PC-3 (cell line): ENCODE results near the gene ZNF771. TPM values are rescaled to one million over a fixed set of nuclear protein-coding genes. Genes with fewer than 3 reads are reported as not detected.

Source experiments
- ATAC-seq: fragments of 200-7000 bp; cut with Tn5 transposase; 2 replicates; pipeline ENCODE4 v1.9.1; 2020; ENCODE audit warnings: mild to moderate bottlenecking, moderate library complexity
- BruUV-seq: library from RNA; stranded (reverse); fragments of 400-500 nt; replicated peaks from 2 replicates; lab custom pipeline; 2021; lab: Mats Ljungman, UMichigan
- CTCF ChIA-PET: fragments of 300-600 bp; sonication (Branson Sonifier 250); formaldehyde crosslinking; loops from one replicate; lab custom pipeline; 2022; ENCODE audit warnings: antibody characterized with exemption; lab: Charles Lee
- POLR2A ChIA-PET: fragments of 300-600 bp; sonication (Branson Sonifier 250); formaldehyde crosslinking; loops from one replicate; lab custom pipeline; 2022; ENCODE audit warnings: antibody characterized with exemption; ENCODE audit not compliant: unreplicated experiment; lab: Charles Lee
- DNase-seq: peaks from one replicate; pipeline ENCODE4 v3.0.0-alpha.2; 2015
- H2AFZ ChIP-seq: fragments of 300-600 bp; sonication (generic); 2 replicates; pipeline ENCODE4 v1.6.0; 2016; ENCODE audit warnings: antibody characterized with exemption, low read length
- H3F3A ChIP-seq: fragments of 300-600 bp; sonication (generic); one replicate; pipeline ENCODE4 v1.6.0; 2017; ENCODE audit warnings: antibody characterized with exemption, low read length, control low read depth, mild to moderate bottlenecking; ENCODE audit not compliant: unreplicated experiment
- H3K27ac ChIP-seq: fragments of 300-600 bp; sonication (generic); 2 replicates; pipeline ENCODE4 v1.5.1; 2016; ENCODE audit warnings: mild to moderate bottlenecking, low read length
- H3K27me3 ChIP-seq: fragments of 300-600 bp; sonication (generic); 2 replicates; pipeline ENCODE4 v1.6.1; 2016; ENCODE audit warnings: low read length, mixed read lengths
- H3K36me3 ChIP-seq: fragments of 300-600 bp; sonication (generic); 2 replicates; pipeline ENCODE4 v1.6.1; 2016; ENCODE audit warnings: low read depth, mixed run types, low read length, mixed read lengths
- H3K4me1 ChIP-seq: fragments of 300-600 bp; sonication (generic); 2 replicates; pipeline ENCODE4 v1.5.1; 2016; ENCODE audit warnings: low read length; ENCODE audit not compliant: insufficient read depth
- H3K4me2 ChIP-seq: fragments of 300-600 bp; sonication (generic); 2 replicates; pipeline ENCODE4 v1.6.0; 2016; ENCODE audit warnings: low read length
- H3K4me3 ChIP-seq: fragments of 300-600 bp; sonication (generic); 2 replicates; pipeline ENCODE4 v1.5.1; 2016; ENCODE audit warnings: mild to moderate bottlenecking, low read length, mixed read lengths
- H3K79me2 ChIP-seq: fragments of 300-600 bp; sonication (generic); 2 replicates; pipeline ENCODE4 v1.6.1; 2017; ENCODE audit warnings: low read length, mixed read lengths
- H3K9ac ChIP-seq: fragments of 300-600 bp; sonication (generic); 2 replicates; pipeline ENCODE4 v1.6.0; 2016; ENCODE audit warnings: mild to moderate bottlenecking, low read length
- H3K9me2 ChIP-seq: fragments of 300-600 bp; sonication (generic); replicated peaks from 2 replicates; pipeline ENCODE4 v1.6.1; 2016; ENCODE audit warnings: mixed run types, low read length, mixed read lengths
- H3K9me3 ChIP-seq: fragments of 300-600 bp; sonication (generic); 2 replicates; pipeline ENCODE4 v1.6.1; 2016; ENCODE audit warnings: low read length, mixed read lengths
- H4K20me1 ChIP-seq: fragments of 300-600 bp; sonication (generic); 2 replicates; pipeline ENCODE4 v1.6.1; 2016; ENCODE audit warnings: low read length, mixed read lengths
- CTCF ChIP-seq: fragments of 300-600 bp; sonication (generic); conservative IDR thresholded peaks from 2 replicates; pipeline ENCODE4 v1.5.1; 2017; ENCODE audit warnings: antibody characterized with exemption, low read depth, mild to moderate bottlenecking, low read length
- EZH2 ChIP-seq: fragments of 300-600 bp; sonication (generic); IDR thresholded peaks from one replicate; pipeline ENCODE4 v1.6.1; 2017; ENCODE audit warnings: antibody characterized with exemption, mild to moderate bottlenecking, low read length; ENCODE audit not compliant: unreplicated experiment
- EZH2phosphoT487 ChIP-seq: fragments of 300-600 bp; sonication (generic); IDR thresholded peaks from 2 replicates; pipeline ENCODE4 v1.6.1; 2018; ENCODE audit warnings: mild to moderate bottlenecking, antibody characterized with exemption, low read length, borderline replicate concordance
- intact Hi-C: fragments of 100-400 bp; cut with micrococcal nuclease; formaldehyde crosslinking; loops from 2 replicates; pipeline ENCODE4 v1.9.0; 2023
- total RNA-seq: library from RNA; depleted of rRNA; stranded (reverse); fragments of >200 nt; gene quantifications from 2 replicates; pipeline ENCODE4 v1.2.3, GENCODE V29; 2014

ZNF771 gene
- total RNA-seq, 1 experiment from 2014 or later, result 3.6 TPM

- Histone ChIP-seq H4K20me1 (no peaks in the 10 kb centered on the region), H3K79me2 (peaks cover 20% of the 10 kb centered on the region), H2AFZ (no peak overlapping the region), H3F3A (no peaks in the 10 kb centered on the region), H3K4me3 (no peak overlapping the region), H3K9me3 (no peaks in the 10 kb centered on the region), H3K36me3 (no peaks in the 10 kb centered on the region), H3K4me2 (no peak overlapping the region), H3K27ac (no peak overlapping the region), H3K27me3 (no peaks in the 10 kb centered on the region), H3K9me2 (no peaks in the 10 kb centered on the region), H3K4me1 (0 out of 2 replicates have a peak, but pooled peaks cover 4% of the 10 kb centered on the region), H3K9ac (no peak overlapping the region)
- intact Hi-C loops, result no loop called here
- TF ChIP-seq EZH2phosphoT487 (no peak), EZH2 (no peak), CTCF (no peak)
- DNase-seq (no peak), ATAC-seq (no peak)
- no TSS peak for BruUV-seq
- CTCF ChIA-PET, result no interaction called here
- POLR2A ChIA-PET, result no interaction called here
Measured at GRCh38 chr16:30397776-30398660, 9.4 kb upstream of the ZNF771 start.

GRCh38 chr16:30398661-30399434 lies 8.6 kb upstream of the ZNF771 start:
- Histone ChIP-seq H3K9me2 (no peaks in the 10 kb centered on the region), H3K9ac (no peak overlapping the region), H3K79me2 (peaks cover 20% of the 10 kb centered on the region), H3K27me3 (no peaks in the 10 kb centered on the region), H3F3A (no peaks in the 10 kb centered on the region), H2AFZ (no peak overlapping the region), H3K4me2 (no peak overlapping the region), H3K27ac (no peak overlapping the region), H3K4me3 (no peak overlapping the region), H4K20me1 (no peaks in the 10 kb centered on the region), H3K9me3 (no peaks in the 10 kb centered on the region), H3K4me1 (0 out of 2 replicates have a peak, but pooled peaks cover 4% of the 10 kb centered on the region), H3K36me3 (no peaks in the 10 kb centered on the region)
- DNase-seq (no peak), ATAC-seq (no peak)
- ChIA-PET CTCF (no interaction called here), POLR2A (no interaction called here)
- no peak for TF ChIP-seq CTCF
- TF ChIP-seq EZH2phosphoT487, result no peak
- no peak for TF ChIP-seq EZH2
- intact Hi-C loops, result no loop called here
- no TSS peak for BruUV-seq
